HG02571 (cell line): ENCODE results near the gene NPY.
"Not testable (repeated sequence)": the region's sequence is repeated elsewhere in the genome, so short reads cannot be mapped to it uniquely, and the experiment has no call there.

Experiments used
- ATAC-seq: cut with Tn5 transposase; IDR thresholded peaks from one replicate; pipeline ENCODE4 v1.9.1; 2021; ENCODE audit warnings: mild to moderate bottlenecking, moderate library complexity; ENCODE audit not compliant: unreplicated experiment

NPY gene

GRCh38 chr7:24283897-24284698 is at the start of gene NPY:
NPY (plus strand) TSS chr7:24284190; CDS start chr7:24285241, 1,051 bp downstream.
- ATAC-seq = no peak

GRCh38 chr7:24239260-24239659 is 44.7 kb upstream of the NPY start:
- no peak for ATAC-seq

GRCh38 chr7:24241206-24241605 is 42.8 kb upstream of the NPY start:
- no peak for ATAC-seq

- no peak for ATAC-seq
Measured at GRCh38 chr7:24244554-24244953, 39.4 kb upstream of the NPY start.

- no peak for ATAC-seq
Measured at GRCh38 chr7:24245362-24245761, 38.6 kb upstream of the NPY start.

- ATAC-seq = no peak
Measured at GRCh38 chr7:24249266-24249665, 34.7 kb upstream of the NPY start.

- no peak for ATAC-seq
Measured at GRCh38 chr7:24251568-24251967, 32.4 kb upstream of the NPY start.

GRCh38 chr7:24255139-24255538 is 28.9 kb upstream of the NPY start:
- ATAC-seq = no peak

- ATAC-seq = not testable (repeated sequence)
Measured at GRCh38 chr7:24258324-24258723, 25.7 kb upstream of the NPY start.

GRCh38 chr7:24271938-24272337 is 12.1 kb upstream of the NPY start:
- no peak for ATAC-seq

GRCh38 chr7:24279512-24279911 is 4.5 kb upstream of the NPY start:
- ATAC-seq = no peak

- no peak for ATAC-seq
Measured at GRCh38 chr7:24283554-24283896, 465 bp upstream of the NPY start.

- no peak for ATAC-seq
Measured at GRCh38 chr7:24284699-24285506, 913 bp downstream of the NPY start.

- ATAC-seq = peak; percentile 98
Measured at GRCh38 chr7:24290004-24290641, 6.1 kb downstream of the NPY start.

- ATAC-seq = no peak
Measured at GRCh38 chr7:24291271-24291670, 7.3 kb downstream of the NPY start.

- no peak for ATAC-seq
Measured at GRCh38 chr7:24297362-24297761, 13.4 kb downstream of the NPY start.

- ATAC-seq = no peak
Measured at GRCh38 chr7:24298696-24299095, 14.7 kb downstream of the NPY start.

GRCh38 chr7:24299192-24299591 is 15.2 kb downstream of the NPY start:
- ATAC-seq = no peak

GRCh38 chr7:24301703-24302102 is 17.7 kb downstream of the NPY start:
- ATAC-seq = no peak

GRCh38 chr7:24304494-24305095 is 20.6 kb downstream of the NPY start:
- no peak for ATAC-seq

GRCh38 chr7:24307326-24307725 is 23.3 kb downstream of the NPY start:
- ATAC-seq = no peak
